ENCODE measurements around the gene GPN2.
A peak's percentile ranks its signal among the peaks of the same experiment; 100 is the strongest.
"Not testable (repeated sequence)": the region's sequence is repeated elsewhere in the genome, so short reads cannot be mapped to it uniquely, and the experiment has no call there.

Gene GPN2

GRCh38 chr1:26839339-26839722, 50.8 kb downstream of the GPN2 start:
- Histone ChIP-seq H3K27ac (peak overlapping the region in 7 of 21 experiments; percentile 4 to 77 (median 53)), H3K4me3 (no peak overlapping the region)

- Histone ChIP-seq H3K4me3 (no peak overlapping the region), H3K27ac (peak overlapping the region in 9 of 21 experiments; percentile 4 to 77 (median 52))
These were observed 51.4 kb downstream of the GPN2 start for GRCh38 chr1:26838474-26839338.

- H3K27ac ChIP-seq: peak overlapping the region in 1 of 21 experiments; percentile 4
- H3K4me3 ChIP-seq: not testable (repeated sequence)
These were observed 52.4 kb downstream of the GPN2 start for GRCh38 chr1:26837665-26838064.

GRCh38 chr1:26833432-26834405, 56.4 kb downstream of the GPN2 start:
- peak overlapping the region in 19 of 21 experiments; percentile 28 to 92 (median 73) for H3K27ac ChIP-seq

GRCh38 chr1:26832249-26832960, 57.7 kb downstream of the GPN2 start:
- no peak overlapping the region for H3K4me3 ChIP-seq
- peak overlapping the region in 11 of 21 experiments; percentile 23 to 92 (median 82) for H3K27ac ChIP-seq

More at GRCh38 chr1:26833432-26834405, 56.4 kb downstream of the GPN2 start:
- H3K4me3 ChIP-seq: no peak overlapping the region

GRCh38 chr1:26831546-26832248, 58.4 kb downstream of the GPN2 start:
- H3K4me3 ChIP-seq: no peak overlapping the region
- H3K27ac ChIP-seq: peak overlapping the region in 10 of 21 experiments; percentile 20 to 92 (median 49)

GRCh38 chr1:26831059-26831458, 59.0 kb downstream of the GPN2 start:
- Histone ChIP-seq H3K27ac (peak overlapping the region in 10 of 21 experiments; percentile 20 to 92 (median 49)), H3K4me3 (no peak overlapping the region)

GRCh38 chr1:26829184-26829911, 60.7 kb downstream of the GPN2 start:
- Histone ChIP-seq H3K4me3 (no peak overlapping the region), H3K27ac (peak overlapping the region in 15 of 21 experiments; percentile 14 to 96 (median 78))

- H3K27ac ChIP-seq: peak overlapping the region in 15 of 21 experiments; percentile 1 to 96 (median 78)
- H3K4me3 ChIP-seq: peak overlapping the region in 1 of 7 experiments; percentile 72
These were observed 61.6 kb downstream of the GPN2 start for GRCh38 chr1:26828411-26828991.

GRCh38 chr1:26827663-26828062, 62.4 kb downstream of the GPN2 start:
- Histone ChIP-seq H3K4me3 (peak overlapping the region; percentile 63 to 79 (median 72)), H3K27ac (peak overlapping the region in 18 of 21 experiments; percentile 49 to 96 (median 82))

GRCh38 chr1:26827106-26827604, 62.9 kb downstream of the GPN2 start:
- Histone ChIP-seq H3K4me3 (peak overlapping the region; percentile 63 to 79 (median 72)), H3K27ac (peak overlapping the region; percentile 49 to 96 (median 80))

GRCh38 chr1:26826261-26827105, 63.6 kb downstream of the GPN2 start, which contains the start of gene ZDHHC18:
Gene ZDHHC18 (plus strand): TSS chr1:26826688. CDS start chr1:26826805, 117 bp downstream.
- H3K4me3 ChIP-seq: peak within 1 kb of the TSS; percentile 63 to 79 (median 72)

More at GRCh38 chr1:26826261-26827105, 63.6 kb downstream of the GPN2 start, which contains the start of gene ZDHHC18:
- H3K27ac ChIP-seq: peak within 1 kb of the TSS; percentile 73 to 96 (median 84)

Data from skin epidermis (tissue), 12 donors.